Common myeloid progenitor, CD34-positive (primary cell): ENCODE results near the gene UGT1A6.
A peak's percentile ranks its signal among the peaks of the same experiment; 100 is the strongest.
"Not testable (repeated sequence)": the region's sequence is repeated elsewhere in the genome, so short reads cannot be mapped to it uniquely, and the experiment has no call there.

Experiments used
- CTCF ChIA-PET: fragments of 350-600 bp; sonication (Branson Sonifier 250); formaldehyde crosslinking; loops from one replicate; lab custom pipeline; 2021; ENCODE audit warnings: antibody characterized with exemption; lab: Charles Lee
- POLR2A ChIA-PET: fragments of 350-600 bp; sonication (Branson Sonifier 250); formaldehyde crosslinking; loops from one replicate; lab custom pipeline; 2021; ENCODE audit warnings: antibody characterized with exemption; lab: Charles Lee
- DNase-seq, 3 donors: peaks; one replicate each; pipeline versions ENCODE4 v3.0.0 to v3.0.0-alpha.2; 2013
- H3K27ac ChIP-seq, 2 experiments: 1 replicate in 1 of 2; 2 replicates in 1 of 2; pipeline ENCODE4 v1.7.0; 2013; ENCODE audit warnings: inconsistent platforms in 2 of 2, low read length in 2 of 2, mild to moderate bottlenecking in 2 of 2, low read depth in 1 of 2, moderate library complexity in 1 of 2; ENCODE audit not compliant: severe bottlenecking in 2 of 2, insufficient read depth in 1 of 2, poor library complexity in 1 of 2
- H3K27me3 ChIP-seq, 5 experiments: replicated peaks in 2 of 5; 1 replicate in 3 of 5; 2 replicates in 2 of 5; pipeline versions ENCODE4 v1.6.1 to v1.7.0; 2013; ENCODE audit warnings: low read length in 4 of 5, mild to moderate bottlenecking in 2 of 5, moderate library complexity in 2 of 5, inconsistent platforms in 1 of 5; ENCODE audit not compliant: insufficient read depth in 5 of 5, control insufficient read depth in 4 of 5
- H3K36me3 ChIP-seq, 4 experiments: 1 replicate in 2 of 4; 2 replicates in 2 of 4; pipeline versions ENCODE4 v1.6.1 to v1.7.0; 2013; ENCODE audit warnings: low read length in 3 of 4, control low read depth in 1 of 4, mild to moderate bottlenecking in 1 of 4; ENCODE audit not compliant: control insufficient read depth in 4 of 4, insufficient read depth in 4 of 4
- H3K4me1 ChIP-seq, 4 experiments: 1 replicate in 3 of 4; 2 replicates in 1 of 4; pipeline versions ENCODE4 v1.6.1 to v1.7.1; 2013; ENCODE audit warnings: low read length in 3 of 4, mild to moderate bottlenecking in 3 of 4, control low read depth in 1 of 4, inconsistent platforms in 1 of 4, moderate library complexity in 1 of 4; ENCODE audit not compliant: control insufficient read depth in 4 of 4, insufficient read depth in 4 of 4; ENCODE audit errors: control extremely low read depth in 1 of 4
- H3K4me3 ChIP-seq, 7 experiments: 1 replicate in 4 of 7; 2 replicates in 3 of 7; pipeline versions ENCODE4 v1.5.1 to v1.7.0; 2013; ENCODE audit warnings: mild to moderate bottlenecking in 7 of 7, low read length in 6 of 7, moderate library complexity in 6 of 7, inconsistent platforms in 2 of 7, low read depth in 2 of 7, control low read depth in 1 of 7; ENCODE audit not compliant: insufficient read depth in 4 of 7, control insufficient read depth in 1 of 7; ENCODE audit errors: extremely low read depth in 1 of 7
- H3K9me3 ChIP-seq, 5 experiments: 1 replicate in 4 of 5; 2 replicates in 1 of 5; pipeline versions ENCODE4 v1.6.1 to v1.7.1; 2013; ENCODE audit warnings: low read length in 4 of 5, mild to moderate bottlenecking in 2 of 5, inconsistent platforms in 1 of 5, low read depth in 1 of 5, moderate library complexity in 1 of 5; ENCODE audit not compliant: control insufficient read depth in 4 of 5, insufficient read depth in 2 of 5; ENCODE audit errors: control extremely low read depth in 1 of 5
- WGBS: methylation state at CpG from one replicate; pipeline ENCODE4 v1.1.5; 2013; ENCODE audit not compliant: insufficient coverage; 5-methylcytosine and 5-hydroxymethylcytosine counted together

Gene UGT1A6

DNA sequence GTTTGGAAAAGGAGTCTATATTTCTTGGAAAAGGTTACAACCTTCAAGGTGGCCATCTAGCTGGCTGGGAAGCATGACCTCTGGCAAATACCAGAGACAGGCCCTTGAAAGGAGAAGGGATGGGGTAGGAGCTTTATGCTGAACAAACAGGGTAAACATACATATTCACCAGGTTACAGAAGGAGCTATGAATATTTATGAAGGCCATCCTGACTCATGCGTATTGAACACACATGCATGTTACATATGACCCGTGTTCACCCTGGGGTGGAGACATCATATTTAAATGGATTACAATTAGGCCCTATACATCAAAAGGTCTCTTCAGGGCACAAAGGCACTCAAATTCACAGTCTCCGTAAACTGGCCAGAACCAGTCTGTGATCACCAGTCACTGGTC lies 36.7 kb upstream of the UGT1A6 start:
- POLR2A ChIA-PET, H3K4me1 ChIP-seq, H3K9me3 ChIP-seq, H3K27me3 ChIP-seq, H3K36me3 ChIP-seq, H3K27ac ChIP-seq, DNase-seq, H3K4me3 ChIP-seq, CTCF ChIA-PET: not testable (repeated sequence)
- 90% methylated on average over 1 of the region's 3 CpGs for WGBS

DNA sequence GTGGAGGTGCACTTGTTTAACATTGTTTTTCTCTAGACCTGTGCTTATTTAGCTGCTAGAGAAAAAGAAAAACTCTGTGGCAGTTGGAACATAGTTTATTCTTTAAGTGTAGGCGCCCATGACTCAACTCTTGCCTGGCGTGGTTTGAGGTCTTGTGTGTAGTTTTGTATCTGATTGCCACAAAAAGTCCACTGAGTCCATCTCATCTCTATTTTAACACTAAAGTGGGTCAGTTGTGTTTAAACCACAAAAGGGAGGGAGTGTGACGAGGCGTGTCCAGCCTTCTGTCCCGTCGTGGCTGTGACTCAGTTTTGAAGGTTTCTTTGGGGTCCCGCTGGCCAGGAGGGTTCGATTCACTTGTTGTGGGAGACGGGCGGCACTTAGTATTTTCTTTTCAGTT lies 36.2 kb upstream of the UGT1A6 start:
- WGBS, result 83% methylated on average over 6 of the region's 10 CpGs
- Histone ChIP-seq H3K4me1 (no peaks in the 10 kb centered on the region), H3K4me3 (no peak overlapping the region), H3K27ac (no peak overlapping the region), H3K36me3 (no peaks in the 10 kb centered on the region), H3K9me3 (peaks cover 0 to 5% (median 0%) of the 10 kb centered on the region in 5 experiments), H3K27me3 (peaks cover 0 to 2% (median 0%) of the 10 kb centered on the region in 5 experiments)
- no peak for DNase-seq
- POLR2A ChIA-PET, result no interaction called here
- CTCF ChIA-PET, result no interaction called here

DNA sequence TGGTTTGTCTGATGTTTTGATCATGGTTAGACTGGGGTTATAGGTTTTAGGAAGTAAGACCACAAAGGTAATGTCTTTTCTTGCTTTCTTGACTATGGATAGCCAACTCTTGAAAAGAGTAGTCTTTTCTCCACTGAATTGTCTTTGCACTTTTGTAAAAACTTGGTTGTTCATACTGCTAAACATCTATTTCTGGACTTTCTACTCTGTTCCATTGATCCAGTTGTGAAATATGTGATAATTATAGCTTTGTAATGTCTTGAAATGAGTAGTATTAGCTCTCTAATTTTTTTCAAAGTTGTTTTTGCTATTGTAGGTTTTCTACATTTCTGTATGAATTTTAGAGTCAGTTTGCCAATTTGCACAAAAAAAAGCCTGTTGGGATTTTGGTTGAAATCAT lies 34.1 kb upstream of the UGT1A6 start:
- ChIA-PET CTCF (no interaction called here), POLR2A (no interaction called here)
- Histone ChIP-seq H3K9me3 (peaks cover 0 to 6% (median 5%) of the 10 kb centered on the region in 5 experiments), H3K4me1 (no peaks in the 10 kb centered on the region), H3K36me3 (no peaks in the 10 kb centered on the region), H3K27ac (no peak overlapping the region), H3K4me3 (no peak overlapping the region), H3K27me3 (peaks cover 0 to 2% (median 0%) of the 10 kb centered on the region in 5 experiments)
- DNase-seq, result no peak

DNA sequence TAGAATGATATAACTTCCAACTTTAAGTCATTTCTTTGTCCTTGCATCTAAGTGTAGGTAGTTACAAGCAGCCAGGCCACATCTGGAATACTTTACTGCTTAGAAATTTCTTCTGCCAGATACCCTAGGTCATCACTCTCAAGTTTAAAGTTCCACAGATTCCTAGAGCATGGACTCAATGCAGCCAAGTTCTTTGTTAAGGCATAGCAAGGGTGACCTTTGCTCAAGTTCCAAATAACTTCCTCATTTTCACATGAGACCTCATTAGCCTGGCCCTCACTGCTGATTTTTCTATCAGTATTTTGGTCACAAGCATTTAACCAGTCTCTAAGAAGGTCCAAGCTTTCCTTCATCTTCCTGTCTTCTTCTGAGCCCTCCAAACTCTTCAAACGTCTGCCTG lies 28.8 kb upstream of the UGT1A6 start:
- CTCF ChIA-PET, result no interaction called here
- WGBS, result 80% methylated on average over 1 of the region's 1 CpG
- POLR2A ChIA-PET, result no interaction called here
- no peaks in the 10 kb centered on the region for H3K36me3 ChIP-seq
- peaks cover 0 to 10% (median 8%) of the 10 kb centered on the region in 5 experiments for H3K9me3 ChIP-seq
- no peak for DNase-seq
- H3K4me1 ChIP-seq, result no peaks in the 10 kb centered on the region
- H3K27ac ChIP-seq, result no peak overlapping the region
- H3K27me3 ChIP-seq, result peaks cover 0 to 2% (median 0%) of the 10 kb centered on the region in 5 experiments
- H3K4me3 ChIP-seq, result no peak overlapping the region

DNA sequence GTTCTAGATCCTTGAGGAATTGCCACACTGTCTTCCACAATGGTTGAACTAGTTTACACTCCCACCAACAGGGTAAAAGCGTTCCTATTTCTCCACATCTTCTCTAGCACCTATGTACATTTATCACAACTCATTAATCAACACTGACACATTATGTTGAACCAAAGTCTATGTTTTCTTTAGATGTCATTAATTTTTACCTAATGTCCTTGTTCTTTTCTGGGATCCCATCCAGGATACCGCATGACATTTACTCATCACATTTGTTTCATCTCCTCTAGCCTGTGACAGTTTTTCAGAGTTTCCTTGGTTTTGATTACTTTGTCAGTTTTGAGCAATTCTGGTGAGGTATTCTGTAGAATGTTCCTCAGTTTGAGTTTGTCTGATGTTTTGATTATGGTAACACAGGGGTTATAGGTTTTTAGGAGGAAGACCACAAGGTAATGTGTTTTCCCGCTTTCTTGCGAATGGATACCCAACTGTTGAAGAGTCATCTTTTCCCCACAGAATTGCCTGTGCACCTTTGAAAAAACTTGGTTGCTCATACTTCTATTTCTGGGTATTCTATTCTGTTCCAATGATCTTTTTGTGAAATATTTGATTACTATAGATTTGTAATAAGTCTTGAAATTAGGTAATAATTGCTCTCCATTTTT lies 24.0 kb upstream of the UGT1A6 start:
- ChIA-PET POLR2A (no interaction called here), CTCF (no interaction called here)
- H3K27me3 ChIP-seq, result no peaks in the 10 kb centered on the region
- WGBS, result 100% methylated on average over 2 of the region's 4 CpGs
- H3K36me3 ChIP-seq, result no peaks in the 10 kb centered on the region
- H3K4me3 ChIP-seq, result no peak overlapping the region
- peaks cover 0 to 11% (median 3%) of the 10 kb centered on the region in 5 experiments for H3K9me3 ChIP-seq
- DNase-seq, result no peak
- H3K4me1 ChIP-seq, result peaks cover 0 to 9% (median 0%) of the 10 kb centered on the region in 4 experiments
- no peak overlapping the region for H3K27ac ChIP-seq

DNA sequence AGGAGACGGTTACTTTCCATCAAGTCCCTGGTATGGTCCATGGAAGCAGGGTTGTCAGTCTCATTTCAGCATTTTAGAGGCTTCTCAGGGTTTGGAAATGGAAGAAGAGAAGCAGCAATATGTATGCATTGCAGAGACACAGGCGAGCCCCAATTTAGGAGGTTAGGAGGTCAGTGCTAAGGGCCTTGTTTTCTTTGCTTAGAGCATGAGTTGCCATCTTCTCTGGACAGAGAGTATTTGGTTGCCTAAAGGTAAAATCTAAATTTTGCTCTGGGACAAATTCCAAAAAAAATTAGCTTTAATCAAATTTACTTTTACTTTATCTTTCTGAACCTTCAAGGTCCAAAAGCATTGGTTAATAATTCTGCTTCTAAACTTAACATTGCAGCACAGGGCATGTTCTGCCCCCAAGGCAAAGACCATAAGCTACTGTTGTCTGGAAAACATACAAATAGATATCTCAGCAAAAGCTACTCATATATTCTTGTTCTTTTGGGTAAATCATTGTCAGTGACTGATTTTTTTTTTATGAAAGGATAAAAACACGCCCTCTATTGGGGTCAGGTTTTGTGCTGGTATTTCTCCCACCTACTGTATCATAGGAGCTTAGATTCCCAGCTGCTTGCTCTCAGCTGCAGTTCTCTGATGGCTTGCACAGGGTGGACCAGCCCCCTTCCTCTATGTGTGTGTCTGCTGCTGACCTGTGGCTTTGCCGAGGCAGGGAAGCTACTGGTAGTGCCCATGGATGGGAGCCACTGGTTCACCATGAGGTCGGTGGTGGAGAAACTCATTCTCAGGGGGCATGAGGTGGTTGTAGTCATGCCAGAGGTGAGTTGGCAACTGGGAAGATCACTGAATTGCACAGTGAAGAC lies 21.2 kb upstream of the UGT1A6 start, which contains the start of gene UGT1A9:
Gene UGT1A9, plus strand, starts transcription at position 609 of the 872 bp plus-strand sequence. Its CDS starts 37 bp downstream, at position 646.
- Histone ChIP-seq H3K4me1 (peaks cover 0 to 9% (median 0%) of the 10 kb centered on the region in 4 experiments), H3K27me3 (no peaks in the 10 kb centered on the region), H3K36me3 (no peaks in the 10 kb centered on the region), H3K9me3 (peaks cover 0 to 8% (median 0%) of the 10 kb centered on the region in 5 experiments), H3K27ac (no peak within 1 kb of the TSS), H3K4me3 (no peak within 1 kb of the TSS)
- ChIA-PET CTCF (interaction anchor here (0.6 kb wide), 2 partner anchors 40 to 1454 kb away, joined by 3 to 4 read pairs; no protein-coding TSS in a partner anchor), POLR2A (no interaction called here)
- 93% methylated on average over 4 of the region's 5 CpGs for WGBS
- no peak for DNase-seq

DNA sequence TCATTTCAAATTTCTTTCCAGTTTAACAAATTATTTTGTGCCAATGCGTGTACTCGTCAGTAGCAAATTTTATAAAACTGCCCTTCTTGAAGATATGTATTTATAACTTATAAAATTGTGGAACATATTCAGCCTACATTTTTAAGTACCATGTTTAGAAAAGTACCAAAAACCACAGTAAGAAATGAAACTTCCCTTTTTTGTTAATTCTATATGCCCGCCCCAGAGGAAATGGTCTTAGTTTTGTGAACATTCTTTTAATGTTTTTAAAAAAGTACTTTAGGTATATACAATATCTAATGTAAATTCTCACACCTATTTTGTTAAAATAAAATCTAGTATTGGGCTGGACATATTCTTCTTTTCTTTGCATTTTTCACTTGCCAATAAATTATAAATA lies 19.8 kb upstream of the UGT1A6 start:
- peaks cover 0 to 9% (median 0%) of the 10 kb centered on the region in 4 experiments for H3K4me1 ChIP-seq
- no peaks in the 10 kb centered on the region for H3K27me3 ChIP-seq
- no peak overlapping the region for H3K27ac ChIP-seq
- DNase-seq, result peak in 2 of 3 donors; percentile 49 to 55
- H3K9me3 ChIP-seq, result peaks cover 0 to 8% (median 0%) of the 10 kb centered on the region in 5 experiments
- H3K36me3 ChIP-seq, result no peaks in the 10 kb centered on the region
- POLR2A ChIA-PET, result no interaction called here
- WGBS, result no CpG with 5 or more reads among the region's 3 CpGs
- CTCF ChIA-PET, result no interaction called here
- H3K4me3 ChIP-seq, result no peak overlapping the region
